SU-DHL-6 (cell line): ENCODE data around the gene ARL13B.

Experiments
- H2AFZ ChIP-seq: fragments of 200-600 bp; sonication (generic); 2 replicates; pipeline ENCODE4 v1.6.1; 2014; ENCODE audit warnings: low read depth, mild to moderate bottlenecking, moderate library complexity, mixed read lengths, antibody characterized with exemption, low read length; ENCODE audit not compliant: severe bottlenecking
- H3F3A ChIP-seq: fragments of 200-600 bp; shearing (Covaris generic); 2 replicates; pipeline ENCODE4 v1.6.0; 2016; ENCODE audit warnings: antibody characterized with exemption, mild to moderate bottlenecking; ENCODE audit not compliant: insufficient read depth
- H3K27ac ChIP-seq: fragments of 200-600 bp; sonication (generic); 2 replicates; pipeline ENCODE4 v1.5.1; 2016; ENCODE audit warnings: low read depth, mild to moderate bottlenecking, low read length, moderate library complexity, mixed read lengths
- H3K27me3 ChIP-seq: fragments of 200-600 bp; sonication (generic), shearing (Covaris generic); 2 replicates; pipeline ENCODE4 v1.6.0; 2014; ENCODE audit warnings: mild to moderate bottlenecking, low read length
- H3K36me3 ChIP-seq: fragments of 200-600 bp; sonication (generic); 2 replicates; pipeline ENCODE4 v1.6.1; 2014; ENCODE audit warnings: mild to moderate bottlenecking, low read length, mixed read lengths
- H3K4me2 ChIP-seq: fragments of 300-600, 200-600 bp; shearing (Covaris generic), sonication (generic); 2 replicates; pipeline ENCODE4 v1.6.0; 2014; ENCODE audit warnings: low read length, low read depth, mild to moderate bottlenecking; ENCODE audit not compliant: poor library complexity, severe bottlenecking
- H3K4me3 ChIP-seq: fragments of 200-600 bp; sonication (generic); 2 replicates; pipeline ENCODE4 v1.5.1; 2014; ENCODE audit warnings: antibody characterized with exemption, low read length, mild to moderate bottlenecking, mixed read lengths; ENCODE audit not compliant: insufficient read depth, poor library complexity, severe bottlenecking
- H3K79me2 ChIP-seq: fragments of 200-600 bp; sonication (generic); 2 replicates; pipeline ENCODE4 v1.6.1; 2014; ENCODE audit warnings: mild to moderate bottlenecking, low read length, moderate library complexity; ENCODE audit not compliant: insufficient read depth
- H3K9ac ChIP-seq: fragments of 200-600 bp; sonication (generic); 2 replicates; pipeline ENCODE4 v1.7.0; 2014; ENCODE audit warnings: mild to moderate bottlenecking, low read length
- H3K9me2 ChIP-seq: fragments of 200-600 bp; sonication (generic); replicated peaks from 2 replicates; pipeline ENCODE4 v1.6.1; 2014; ENCODE audit warnings: low read length; ENCODE audit not compliant: insufficient read depth
- H3K9me3 ChIP-seq: fragments of 200-600 bp; sonication (generic); 2 replicates; pipeline ENCODE4 v1.6.1; 2014; ENCODE audit warnings: low read length, mixed read lengths; ENCODE audit not compliant: insufficient read depth
- H4K20me1 ChIP-seq: fragments of 200-600 bp; sonication (generic); 2 replicates; pipeline ENCODE4 v1.6.1; 2014; ENCODE audit warnings: low read depth, mild to moderate bottlenecking, antibody characterized with exemption, low read length, moderate library complexity, mixed read lengths
- CTCF ChIP-seq: fragments of 200-600 bp; sonication (generic); IDR thresholded peaks from one replicate; pipeline ENCODE4 v1.5.1; 2017; ENCODE audit warnings: antibody characterized with exemption, mild to moderate bottlenecking, low read length, moderate library complexity; ENCODE audit not compliant: insufficient read depth, poor library complexity, severe bottlenecking
- EZH2phosphoT487 ChIP-seq: fragments of 200-600 bp; sonication (generic), shearing (Covaris generic); conservative IDR thresholded peaks from 2 replicates; pipeline ENCODE4 v1.6.1; 2018; ENCODE audit warnings: mild to moderate bottlenecking, antibody characterized with exemption, low read length, moderate library complexity, mixed read lengths

The ARL13B gene

GRCh38 chr3:93994056-93994455 is 14.1 kb downstream of the ARL13B start:
- Histone ChIP-seq H3K79me2 (peaks cover 6% of the 10 kb centered on the region; the same call in 1 of the 2 replicates), H3K27ac (no peak overlapping the region), H3K4me2 (no peak overlapping the region), H3F3A (no peaks in the 10 kb centered on the region), H3K4me3 (no peak overlapping the region), H3K36me3 (no peaks in the 10 kb centered on the region), H3K27me3 (no peaks in the 10 kb centered on the region), H3K9me2 (no peaks in the 10 kb centered on the region), H4K20me1 (no peaks in the 10 kb centered on the region), H3K9ac (no peak overlapping the region), H2AFZ (no peak overlapping the region), H3K9me3 (no peaks in the 10 kb centered on the region)
- TF ChIP-seq EZH2phosphoT487 (no peak), CTCF (no peak)

DNA sequence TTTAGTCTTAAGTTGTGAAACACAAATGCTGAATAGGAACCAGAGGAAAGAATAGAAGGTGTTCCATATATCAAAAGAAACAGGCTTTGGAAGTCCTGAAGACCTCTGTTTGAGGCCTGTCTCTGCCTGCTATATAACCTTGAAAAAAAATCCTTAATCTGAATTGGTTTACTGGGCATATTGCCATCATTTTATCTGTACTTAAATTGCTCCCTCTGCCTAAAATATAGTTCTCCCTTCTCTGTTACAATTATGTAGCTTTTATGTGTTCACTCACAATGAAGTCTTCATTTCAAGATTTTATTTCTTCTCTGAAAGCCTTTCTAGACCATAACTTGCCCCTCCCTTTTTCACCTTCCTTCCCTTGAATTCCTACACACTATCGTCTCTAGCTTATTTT is 21.2 kb downstream of the ARL13B start:
- Histone ChIP-seq H3K9ac (no peak overlapping the region), H4K20me1 (no peaks in the 10 kb centered on the region), H3K27ac (no peak overlapping the region), H3F3A (no peaks in the 10 kb centered on the region), H3K27me3 (no peaks in the 10 kb centered on the region), H3K9me3 (no peaks in the 10 kb centered on the region), H2AFZ (no peak overlapping the region), H3K9me2 (no peaks in the 10 kb centered on the region), H3K36me3 (no peaks in the 10 kb centered on the region), H3K4me2 (no peak overlapping the region), H3K79me2 (no peaks in the 10 kb centered on the region), H3K4me3 (no peak overlapping the region)
- TF ChIP-seq EZH2phosphoT487 (no peak), CTCF (no peak)

DNA sequence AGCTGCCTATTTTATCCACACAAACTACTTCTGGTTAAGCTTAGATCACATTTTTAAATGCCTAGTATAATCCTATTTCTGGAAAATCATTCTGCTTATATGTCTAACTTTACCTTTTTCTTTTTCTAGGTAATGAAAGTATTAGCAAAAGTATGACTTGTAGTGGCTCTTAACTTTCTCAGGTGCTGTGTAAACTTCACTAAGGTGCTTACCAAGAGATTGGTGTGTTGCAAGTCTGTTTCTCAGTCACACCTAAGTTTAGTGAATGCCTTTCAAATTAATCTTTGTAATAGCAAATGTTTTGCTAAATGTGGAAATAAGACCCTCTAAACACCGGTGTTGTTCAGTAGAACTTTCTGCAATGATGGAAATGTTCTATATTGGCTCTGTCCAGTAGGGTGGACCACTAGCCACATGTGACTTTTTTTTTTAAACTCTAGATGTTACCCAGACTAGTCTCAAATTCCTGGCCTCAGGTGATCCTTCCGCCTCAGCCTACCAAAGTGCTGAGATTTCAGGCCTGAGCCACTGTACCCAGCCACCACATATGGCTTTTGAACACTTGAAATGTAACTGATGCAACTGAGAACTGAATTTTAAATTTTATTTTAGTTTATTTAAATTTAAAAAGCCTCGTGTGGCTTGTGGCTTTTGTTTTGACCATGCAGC is 22.0 kb downstream of the ARL13B start:
- H3K27me3 ChIP-seq = no peaks in the 10 kb centered on the region
- H3K9me3 ChIP-seq = no peaks in the 10 kb centered on the region
- no peak for TF ChIP-seq EZH2phosphoT487
- TF ChIP-seq CTCF = no peak
- H3K9ac ChIP-seq = no peak overlapping the region
- no peak overlapping the region for H2AFZ ChIP-seq
- no peak overlapping the region for H3K27ac ChIP-seq
- H3K36me3 ChIP-seq = no peaks in the 10 kb centered on the region
- H3K4me3 ChIP-seq = no peak overlapping the region
- no peaks in the 10 kb centered on the region for H3K9me2 ChIP-seq
- H3K79me2 ChIP-seq = no peaks in the 10 kb centered on the region
- no peaks in the 10 kb centered on the region for H3F3A ChIP-seq
- no peak overlapping the region for H3K4me2 ChIP-seq
- H4K20me1 ChIP-seq = no peaks in the 10 kb centered on the region
